ENCODE measurements around the gene ALAS1.

DNA sequence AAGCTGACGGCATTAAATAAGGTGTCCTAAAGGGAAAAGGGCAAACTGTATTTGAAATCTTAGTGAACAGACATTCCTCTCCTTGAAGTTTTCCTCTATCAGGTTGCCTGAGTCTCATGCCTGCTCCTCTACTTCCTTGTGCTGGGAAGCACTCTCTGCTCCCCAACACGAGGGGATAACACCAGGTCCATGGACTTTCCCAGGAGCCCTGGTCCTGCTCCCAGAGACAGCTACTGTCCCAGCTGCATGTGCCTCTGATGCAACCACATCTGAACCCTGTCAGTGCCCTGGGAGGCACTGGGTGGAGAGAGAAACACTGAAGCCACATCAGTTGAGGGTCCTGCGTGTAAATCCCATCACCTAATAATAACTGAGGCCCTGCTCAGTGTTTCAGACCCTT lies 20.1 kb downstream of the ALAS1 start:
- no peak for TF ChIP-seq POLR2A (IDR thresholded peaks at IDR 0.05)
- TF ChIP-seq, protein P1, sequence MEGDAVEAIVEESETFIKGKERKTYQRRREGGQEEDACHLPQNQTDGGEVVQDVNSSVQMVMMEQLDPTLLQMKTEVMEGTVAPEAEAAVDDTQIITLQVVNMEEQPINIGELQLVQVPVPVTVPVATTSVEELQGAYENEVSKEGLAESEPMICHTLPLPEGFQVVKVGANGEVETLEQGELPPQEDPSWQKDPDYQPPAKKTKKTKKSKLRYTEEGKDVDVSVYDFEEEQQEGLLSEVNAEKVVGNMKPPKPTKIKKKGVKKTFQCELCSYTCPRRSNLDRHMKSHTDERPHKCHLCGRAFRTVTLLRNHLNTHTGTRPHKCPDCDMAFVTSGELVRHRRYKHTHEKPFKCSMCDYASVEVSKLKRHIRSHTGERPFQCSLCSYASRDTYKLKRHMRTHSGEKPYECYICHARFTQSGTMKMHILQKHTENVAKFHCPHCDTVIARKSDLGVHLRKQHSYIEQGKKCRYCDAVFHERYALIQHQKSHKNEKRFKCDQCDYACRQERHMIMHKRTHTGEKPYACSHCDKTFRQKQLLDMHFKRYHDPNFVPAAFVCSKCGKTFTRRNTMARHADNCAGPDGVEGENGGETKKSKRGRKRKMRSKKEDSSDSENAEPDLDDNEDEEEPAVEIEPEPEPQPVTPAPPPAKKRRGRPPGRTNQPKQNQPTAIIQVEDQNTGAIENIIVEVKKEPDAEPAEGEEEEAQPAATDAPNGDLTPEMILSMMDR (IDR thresholded peaks at IDR 0.05) = no peak
